ENCODE measurements around the gene PRDX5. TPM values are rescaled to one million over a fixed set of nuclear protein-coding genes. Genes with fewer than 3 reads are reported as not detected.

The PRDX5 gene
- polyA plus RNA-seq, 1 experiment: 383 TPM

DNA sequence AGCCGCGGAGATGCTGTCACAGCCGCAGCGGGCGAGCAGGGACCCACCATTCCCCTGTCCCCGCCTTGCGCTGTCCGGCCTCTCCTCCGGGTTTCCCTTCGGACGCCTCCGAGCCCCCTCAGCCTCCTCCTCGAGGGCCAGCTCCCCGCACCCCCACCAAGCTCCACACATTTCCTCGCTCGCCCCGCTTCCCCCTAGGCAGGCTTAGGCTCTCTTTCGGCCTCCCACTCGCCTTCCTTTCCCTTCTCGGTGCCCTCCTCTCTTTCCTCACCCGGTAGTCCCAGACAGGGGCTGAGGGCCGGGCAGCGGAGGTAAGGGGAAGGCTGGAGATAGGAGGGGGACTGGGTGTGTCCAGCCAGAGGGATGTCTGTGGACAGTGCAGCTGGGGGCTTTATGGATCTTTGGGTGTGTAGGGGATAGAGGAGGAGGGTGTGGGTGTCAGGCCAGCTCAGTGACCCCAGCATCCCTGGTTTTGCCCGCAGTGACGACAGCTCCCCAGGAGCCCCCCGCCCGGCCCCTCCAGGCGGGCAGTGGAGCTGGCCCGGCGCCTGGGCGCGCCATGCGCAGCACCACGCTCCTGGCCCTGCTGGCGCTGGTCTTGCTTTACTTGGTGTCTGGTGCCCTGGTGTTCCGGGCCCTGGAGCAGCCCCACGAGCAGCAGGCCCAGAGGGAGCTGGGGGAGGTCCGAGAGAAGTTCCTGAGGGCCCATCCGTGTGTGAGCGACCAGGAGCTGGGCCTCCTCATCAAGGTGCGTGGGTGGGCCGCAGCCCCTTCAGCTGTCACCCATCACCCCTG lies 25.3 kb upstream of the PRDX5 start:
- no peak for TF ChIP-seq CTCF (IDR thresholded peaks at IDR 0.05; ENCODE audit: low read depth, low read length)
- Histone ChIP-seq H3K9me3 (ENCODE audit: control insufficient read depth, insufficient read depth, low read length) (peaks cover 4% of the 10 kb centered on the region; the same call in 1 of the 2 replicates), H3K4me3 (ENCODE audit: low read depth, low read length) (peak overlapping the region; percentile 4; the same call in 1 of the 2 replicates), H3K27ac (ENCODE audit: low read depth, low read length) (no peak overlapping the region), H3K27me3 (ENCODE audit: control insufficient read depth, insufficient read depth, low read length) (peaks cover 62% of the 10 kb centered on the region)
- ChIA-PET POLR2A (no interaction called here), CTCF (interaction anchor here (0.5 to 12.0 kb wide), 2 partner anchors 10 to 16 kb away, joined by 3 to 124 read pairs; partner anchors contain the start of gene CATSPERZ)
- DNase-seq (ENCODE audit: low read depth, low spot score): no peak

- no peak for DNase-seq (ENCODE audit: low read depth, low spot score)
- Histone ChIP-seq H3K27me3 (ENCODE audit: control insufficient read depth, insufficient read depth, low read length) (peaks cover 82% of the 10 kb centered on the region), H3K9me3 (ENCODE audit: control insufficient read depth, insufficient read depth, low read length) (peaks cover 4% of the 10 kb centered on the region; the same call in 1 of the 2 replicates), H3K4me3 (ENCODE audit: low read depth, low read length) (no peak overlapping the region), H3K27ac (ENCODE audit: low read depth, low read length) (no peak overlapping the region)
- CTCF ChIA-PET: interaction anchor here (0.6 to 2.7 kb wide), 3 partner anchors 9 to 110 kb away, joined by 4 to 14 read pairs (median 5); partner anchors contain the start of gene PLCB3
- no peak for TF ChIP-seq CTCF (IDR thresholded peaks at IDR 0.05; ENCODE audit: low read depth, low read length)
- POLR2A ChIA-PET: interaction anchor here (0.7 kb wide), 1 partner anchor 1920 kb away, joined by 8 read pairs; no protein-coding TSS in a partner anchor
These were observed 23.1 kb upstream of the PRDX5 start for GRCh38 chr11:64294774-64295173.

DNA sequence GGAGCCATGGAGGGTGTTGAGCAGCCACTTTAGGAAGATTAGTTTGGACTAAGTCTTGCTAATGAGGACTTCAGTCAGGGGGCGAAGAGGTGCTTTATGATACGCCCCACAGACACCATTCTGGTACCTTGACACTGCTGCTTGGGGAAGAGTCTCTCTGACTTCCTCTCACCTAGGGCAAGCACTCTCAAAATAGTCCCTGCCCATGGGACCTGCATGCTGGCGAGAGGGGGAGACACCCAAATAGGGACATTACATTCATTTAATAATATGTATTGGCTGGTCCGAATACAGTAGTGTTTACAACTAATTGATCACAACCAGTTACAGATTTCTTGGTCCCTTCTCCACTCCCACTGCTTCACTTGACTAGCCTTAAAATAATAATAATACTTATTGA lies 22.2 kb upstream of the PRDX5 start:
- no peak for TF ChIP-seq CTCF (IDR thresholded peaks at IDR 0.05; ENCODE audit: low read depth, low read length)
- Histone ChIP-seq H3K27ac (ENCODE audit: low read depth, low read length) (no peak overlapping the region), H3K4me3 (ENCODE audit: low read depth, low read length) (no peak overlapping the region), H3K9me3 (ENCODE audit: control insufficient read depth, insufficient read depth, low read length) (peaks cover 4% of the 10 kb centered on the region; the same call in 1 of the 2 replicates), H3K27me3 (ENCODE audit: control insufficient read depth, insufficient read depth, low read length) (peaks cover 88% of the 10 kb centered on the region)
- ChIA-PET POLR2A (no interaction called here), CTCF (interaction anchor here (1.0 to 2.7 kb wide), 3 partner anchors 8 to 47 kb away, joined by 3 to 14 read pairs (median 5); partner anchors contain the start of gene PLCB3)
- DNase-seq (ENCODE audit: low read depth, low spot score): no peak

DNA sequence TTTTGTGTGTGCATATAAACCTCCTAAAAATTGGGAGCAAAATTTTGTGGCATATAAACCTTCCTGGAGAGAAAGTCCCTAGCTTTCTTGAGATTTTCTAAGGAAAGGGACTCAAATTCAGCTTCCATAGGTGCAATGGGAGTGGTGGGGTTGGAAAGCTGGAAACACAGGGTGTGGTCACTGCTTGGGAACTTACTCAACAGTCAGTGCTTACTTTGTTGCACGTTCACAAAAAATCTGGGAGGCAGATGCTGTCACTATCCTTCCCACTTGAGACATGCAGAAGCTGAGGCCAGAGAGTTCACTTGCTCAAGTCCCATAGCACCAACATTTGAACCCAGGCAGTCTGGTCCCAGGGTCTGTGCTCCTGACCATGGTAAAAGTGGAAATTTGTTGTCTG lies 21.7 kb upstream of the PRDX5 start:
- ChIA-PET POLR2A (no interaction called here), CTCF (interaction anchor here (1.0 to 2.7 kb wide), 2 partner anchors 8 to 46 kb away, joined by 3 to 14 read pairs; no protein-coding TSS in a partner anchor)
- no peak overlapping the region for H3K4me3 ChIP-seq (ENCODE audit: low read depth, low read length)
- DNase-seq (ENCODE audit: low read depth, low spot score): no peak
- peaks cover 4% of the 10 kb centered on the region; the same call in 1 of the 2 replicates for H3K9me3 ChIP-seq (ENCODE audit: control insufficient read depth, insufficient read depth, low read length)
- no peak overlapping the region for H3K27ac ChIP-seq (ENCODE audit: low read depth, low read length)
- peaks cover 85% of the 10 kb centered on the region for H3K27me3 ChIP-seq (ENCODE audit: control insufficient read depth, insufficient read depth, low read length)
- TF ChIP-seq CTCF (IDR thresholded peaks at IDR 0.05; ENCODE audit: low read depth, low read length): no peak

Measured in AG04450 (cell line).